Choroid plexus epithelial cell (primary cell): ENCODE results near the gene SINHCAF.

ENCODE experiments used
- DNase-seq: peaks from one replicate; pipeline ENCODE4 v3.0.0-alpha.2; 2010; ENCODE audit warnings: low read depth
- H3K4me3 ChIP-seq: 2 replicates; pipeline ENCODE4 v1.5.1; 2011; ENCODE audit warnings: low read depth, mild to moderate bottlenecking, control low read depth, low read length, moderate library complexity
- CTCF ChIP-seq: conservative IDR thresholded peaks from 2 replicates; pipeline ENCODE4 v1.5.1; 2011; ENCODE audit warnings: low read depth, mild to moderate bottlenecking, control low read depth, inconsistent platforms, low read length, moderate library complexity

SINHCAF gene

DNA sequence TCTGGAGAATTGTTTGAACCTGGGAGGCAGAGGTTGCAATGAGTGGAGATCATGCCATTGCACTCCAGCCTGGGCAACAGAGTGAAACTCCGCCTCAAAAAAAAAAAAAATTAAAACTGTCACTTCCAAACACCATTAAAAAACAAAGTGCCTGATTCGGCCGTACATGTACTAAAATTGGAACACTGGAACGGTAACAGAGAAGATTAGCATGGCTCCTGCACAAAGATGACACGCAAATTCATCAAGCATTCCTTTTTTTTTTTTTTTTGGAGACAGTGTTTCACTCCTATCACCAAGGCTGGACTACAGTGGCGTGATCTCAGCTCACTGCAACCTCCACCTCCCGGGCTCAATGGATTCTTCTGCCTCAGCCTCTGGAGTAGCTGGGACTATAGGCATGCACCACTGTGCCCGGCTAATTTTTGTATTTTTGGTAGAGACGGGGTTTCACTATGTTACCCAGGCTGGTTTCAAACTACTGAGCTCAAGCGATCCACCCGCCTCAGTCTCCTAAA lies 40.2 kb upstream of the SINHCAF start:
- no peak for DNase-seq
- H3K4me3 ChIP-seq, result no peak overlapping the region
- TF ChIP-seq CTCF, result no peak

GRCh38 chr12:31363831-31364230 lies 37.9 kb upstream of the SINHCAF start:
- no peak overlapping the region for H3K4me3 ChIP-seq
- no peak for TF ChIP-seq CTCF
- DNase-seq, result no peak

GRCh38 chr12:31363416-31363809 lies 37.5 kb upstream of the SINHCAF start:
- no peak for TF ChIP-seq CTCF
- no peak overlapping the region for H3K4me3 ChIP-seq
- DNase-seq, result no peak

- H3K4me3 ChIP-seq, result no peak overlapping the region
- TF ChIP-seq CTCF, result no peak
- DNase-seq, result peak; percentile 8
Observed at GRCh38 chr12:31362759-31363415, 36.9 kb upstream of the SINHCAF start.

GRCh38 chr12:31362115-31362758 lies 36.3 kb upstream of the SINHCAF start:
- H3K4me3 ChIP-seq, result no peak overlapping the region
- no peak for TF ChIP-seq CTCF
- peak; percentile 38 for DNase-seq

- no peak overlapping the region for H3K4me3 ChIP-seq
- TF ChIP-seq CTCF, result no peak
- no peak for DNase-seq
Observed at GRCh38 chr12:31361730-31362114, 35.8 kb upstream of the SINHCAF start.

DNA sequence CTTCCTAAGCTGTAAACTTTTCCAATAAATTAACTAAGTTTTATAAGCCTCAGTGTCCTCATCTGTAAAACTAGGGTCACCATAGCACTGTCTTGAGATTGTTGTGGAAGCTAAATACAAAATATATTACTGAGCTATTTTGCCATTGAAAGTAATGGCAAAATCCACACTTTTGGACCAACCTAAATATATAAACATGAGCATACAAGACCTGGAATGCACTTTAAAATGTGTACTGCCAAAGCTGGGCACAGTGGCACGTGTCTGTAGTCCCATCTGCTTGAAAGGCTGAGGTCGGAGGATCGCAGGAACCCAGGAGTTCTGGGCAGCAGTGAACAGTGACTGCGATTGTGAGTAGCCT lies 29.8 kb upstream of the SINHCAF start:
- no peak overlapping the region for H3K4me3 ChIP-seq
- no peak for TF ChIP-seq CTCF
- DNase-seq, result no peak
